K562 (cell line): ENCODE data around the gene PRR35. TPM values are rescaled to one million over a fixed set of nuclear protein-coding genes. Genes with fewer than 3 reads are reported as not detected.

ENCODE experiments used
- CTCFL ChIP-seq: IDR thresholded peaks from 2 replicates; pipeline ENCODE4 v1.6.1; 2011; ENCODE audit warnings: borderline replicate concordance, low read depth, mild to moderate bottlenecking, moderate library complexity, low read length; ENCODE audit not compliant: insufficient read depth, poor library complexity, severe bottlenecking
- DIDO1 ChIP-seq: fragments of 450-650 bp; IDR thresholded peaks from 2 replicates; pipeline ENCODE4 v1.6.1; 2016; ENCODE audit warnings: low read depth, missing biosample characterization, missing genetic modification characterization
- E2F4 ChIP-seq: sonication (generic); formaldehyde crosslinking; IDR thresholded peaks from 2 replicates; pipeline ENCODE4 v1.8.0; 2022; ENCODE audit warnings: mild to moderate bottlenecking, low read depth, missing genetic modification reagents
- EP300 ChIP-seq: IDR thresholded peaks from 2 replicates; pipeline ENCODE4 v1.6.1; 2012; ENCODE audit warnings: low read length, improper control_type of control experiment
- GATAD2B ChIP-seq: fragments of 450-650 bp; IDR thresholded peaks from 2 replicates; pipeline ENCODE4 v1.6.1; 2017; ENCODE audit warnings: mild to moderate bottlenecking, borderline replicate concordance
- HNRNPUL1 ChIP-seq: fragments of 200-400 bp; formaldehyde crosslinking; IDR thresholded peaks from 2 replicates; pipeline ENCODE4 v1.6.1; 2017; ENCODE audit warnings: low read length
- ID3 ChIP-seq, 2 experiments: fragments of 250-450 bp in 1 of 2; fragments of 450-650 bp in 1 of 2; sonication (Bioruptor Pico) in 1 of 2; IDR thresholded peaks; 2 replicates each; pipeline versions ENCODE4 v1.6.1 to v1.8.0; 2016 to 2021; ENCODE audit warnings: mild to moderate bottlenecking in 2 of 2, moderate library complexity in 2 of 2, missing compliant biosample characterization in 1 of 2, missing genetic modification characterization in 1 of 2
- KDM1A ChIP-seq, 2 experiments: fragments of 450-650 bp; IDR thresholded peaks; 2 replicates each; pipeline ENCODE4 v1.6.1; 2016; ENCODE audit warnings: mild to moderate bottlenecking in 2 of 2
- KDM2B ChIP-seq: fragments of 250-450 bp; sonication (Bioruptor Pico); IDR thresholded peaks from 2 replicates; pipeline ENCODE4 v1.8.0; 2021; ENCODE audit warnings: mild to moderate bottlenecking, moderate library complexity
- KHSRP ChIP-seq: fragments of 450-650 bp; IDR thresholded peaks from 2 replicates; pipeline ENCODE4 v1.6.1; 2017
- NR1H2 ChIP-seq: sonication (generic); formaldehyde crosslinking; IDR thresholded peaks from 2 replicates; pipeline ENCODE4 v1.4.0; 2020; ENCODE audit warnings: mild to moderate bottlenecking, missing genetic modification reagents
- POLR2G ChIP-seq: fragments of 200-400 bp; formaldehyde crosslinking; IDR thresholded peaks from 2 replicates; pipeline ENCODE4 v1.6.1; 2017; ENCODE audit warnings: low read depth, mild to moderate bottlenecking, antibody characterized with exemption, low read length, moderate library complexity
- SRSF3 ChIP-seq: fragments of 200-400 bp; formaldehyde crosslinking; IDR thresholded peaks from 2 replicates; pipeline ENCODE4 v1.6.1; 2016; ENCODE audit warnings: mild to moderate bottlenecking, low read length, moderate library complexity; ENCODE audit not compliant: insufficient read depth
- USF1 ChIP-seq: sonication (generic); formaldehyde crosslinking; IDR thresholded peaks from 2 replicates; pipeline ENCODE4 v1.9.0; 2022; ENCODE audit warnings: mild to moderate bottlenecking, missing genetic modification reagents
- ZBTB1 ChIP-seq: sonication (generic); formaldehyde crosslinking; IDR thresholded peaks from 2 replicates; pipeline ENCODE4 v1.8.1; 2023; ENCODE audit warnings: missing genetic modification reagents, low read depth, mild to moderate bottlenecking, borderline replicate concordance
- ZBTB7A ChIP-seq: IDR thresholded peaks from 2 replicates; pipeline ENCODE4 v1.6.1; 2011; ENCODE audit warnings: low read depth, mild to moderate bottlenecking, low read length, moderate library complexity, borderline replicate concordance; ENCODE audit not compliant: control insufficient read depth
- ZC3H8 ChIP-seq: fragments of 450-650 bp; IDR thresholded peaks from 2 replicates; pipeline ENCODE4 v1.6.1; 2017
- ZNF23 ChIP-seq: fragments of 250-450 bp; sonication (Bioruptor Pico); IDR thresholded peaks from 2 replicates; pipeline ENCODE4 v1.4.0; 2020; ENCODE audit warnings: mild to moderate bottlenecking
- ZNF583 ChIP-seq: fragments of 250-450 bp; sonication (Bioruptor Pico); IDR thresholded peaks from 2 replicates; pipeline ENCODE4 v1.4.0; 2020
- polyA plus RNA-seq, 8 experiments: library from polyadenylated mRNA; depleted of rRNA in 4 of 8; stranded (reverse) in 5 of 8; unstranded in 3 of 8; fragments of >200 nt; fragmentation: Nextera tagmentation in 2 of 8; fragmentation: Illumina TruSeq in 1 of 8; extraction: Ambion mirVana in 2 of 8; extraction: Trizol in 1 of 8; gene quantifications; 2 replicates each; pipeline versions ENCODE4 v1.2.1 to v1.2.3, GENCODE V29; 2011 to 2014; ENCODE audit warnings: inconsistent platforms in 1 of 8, missing spikeins in 1 of 8
- total RNA-seq, 7 experiments: library from RNA; depleted of rRNA in 6 of 7; stranded (reverse); fragments of >200 nt in 6 of 7; fragmentation: Illumina TruSeq in 2 of 7; extraction: Trizol in 2 of 7; gene quantifications; 2 replicates each; pipeline versions ENCODE4 v1.2.1 to v1.2.3, GENCODE V29; 2011 to 2021; ENCODE audit warnings: low replicate concordance in 1 of 7
- TF ChIP-seq, protein P1 (sequence below): sonication (generic); formaldehyde crosslinking; IDR thresholded peaks from 2 replicates; pipeline ENCODE4 v1.5.0; 2020; ENCODE audit warnings: missing genetic modification reagents

The PRR35 gene
- total and polyA plus RNA-seq, 9 of the 15 experiments (the other 6 are each of a cell fraction or from before 2014, with no cell fraction given), result 0.17 to 0.45 (median 0.21) TPM; not detected in 5

DNA sequence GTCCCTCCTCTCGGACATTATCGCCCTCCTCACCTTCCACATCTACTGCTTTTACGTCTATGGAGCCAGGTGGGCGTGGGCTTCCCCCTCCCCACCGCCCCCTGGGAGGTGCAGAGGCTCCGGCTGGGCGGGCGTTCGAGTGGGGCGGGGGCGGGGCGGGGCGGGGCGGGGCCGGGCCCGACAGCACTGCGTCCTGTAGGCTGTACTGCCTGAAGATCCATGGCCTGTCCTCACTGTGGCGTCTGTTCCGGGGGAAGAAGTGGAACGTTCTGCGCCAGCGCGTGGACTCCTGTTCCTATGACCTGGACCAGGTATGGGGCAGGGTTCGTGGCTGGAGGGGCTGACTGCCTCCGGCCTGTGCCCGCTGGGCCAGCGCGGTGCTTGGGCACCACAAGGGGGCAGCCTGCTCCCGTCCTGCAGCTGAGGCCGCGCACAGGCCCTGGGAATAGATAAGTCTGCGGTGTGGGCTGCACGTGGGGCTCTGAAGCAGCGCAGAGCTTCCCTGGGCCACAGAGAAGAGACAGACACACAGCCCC lies 18.7 kb downstream of the PRR35 start (continued):
- TF ChIP-seq, protein P1, sequence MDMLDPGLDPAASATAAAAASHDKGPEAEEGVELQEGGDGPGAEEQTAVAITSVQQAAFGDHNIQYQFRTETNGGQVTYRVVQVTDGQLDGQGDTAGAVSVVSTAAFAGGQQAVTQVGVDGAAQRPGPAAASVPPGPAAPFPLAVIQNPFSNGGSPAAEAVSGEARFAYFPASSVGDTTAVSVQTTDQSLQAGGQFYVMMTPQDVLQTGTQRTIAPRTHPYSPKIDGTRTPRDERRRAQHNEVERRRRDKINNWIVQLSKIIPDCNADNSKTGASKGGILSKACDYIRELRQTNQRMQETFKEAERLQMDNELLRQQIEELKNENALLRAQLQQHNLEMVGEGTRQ (CRISPR knock-in tag), result peak; percentile 71
- TF ChIP-seq KDM1A (IDR thresholded peaks at IDR 0.05) (no peak), GATAD2B (0 out of 2 replicates have a peak, but pooled peaks have one; percentile 56), ZC3H8 (no peak), POLR2G (peak; percentile 49), ZBTB7A (peak; percentile 73; the same call in 1 of the 2 replicates), HNRNPUL1 (no peak), ZNF583 (CRISPR knock-in tag) (0 out of 2 replicates have a peak, but pooled peaks have one; percentile 57), KHSRP (no peak), DIDO1 (no peak), SRSF3 (no peak), KDM2B (peak; percentile 92; the same call in 1 of the 2 replicates), CTCFL (peak; percentile 90), NR1H2 (CRISPR knock-in tag) (no peak), ID3 (CRISPR knock-in tag; IDR thresholded peaks at IDR 0.05) (no peak), ID3 (tag; IDR thresholded peaks at IDR 0.05) (no peak), ZBTB1 (CRISPR knock-in tag) (no peak; the same call in 1 of the 2 replicates), USF1 (CRISPR knock-in tag) (peak; percentile 92), EP300 (0 out of 2 replicates have a peak, but pooled peaks have one; percentile 16), E2F4 (CRISPR knock-in tag) (peak; percentile 61; the same call in 1 of the 2 replicates), ZNF23 (CRISPR knock-in tag) (no peak)
